H9 (cell line): Measurements from ENCODE around the gene P3H2. TPM values are rescaled to one million over a fixed set of nuclear protein-coding genes. Genes with fewer than 3 reads are reported as not detected.

Source experiments
- DNase-seq: peaks from one replicate; pipeline ENCODE4 v3.0.0-alpha.2; 2017
- H2AFZ ChIP-seq: one replicate; pipeline ENCODE4 v1.6.1; 2013; ENCODE audit warnings: mild to moderate bottlenecking, low read length, control low read depth, moderate library complexity
- H2AK5ac ChIP-seq: 2 replicates; pipeline ENCODE4 v1.6.1; 2013; ENCODE audit warnings: low read length, control low read depth, mixed read lengths; ENCODE audit not compliant: insufficient read length
- H2BK120ac ChIP-seq: one replicate; pipeline ENCODE4 v1.6.1; 2013; ENCODE audit warnings: low read depth, mild to moderate bottlenecking, low read length, control low read depth, inconsistent platforms; ENCODE audit not compliant: poor library complexity, severe bottlenecking
- H2BK12ac ChIP-seq: 2 replicates; pipeline ENCODE4 v1.6.1; 2013; ENCODE audit warnings: low read length, control low read depth, mixed read lengths, low read depth; ENCODE audit not compliant: insufficient read length
- H2BK15ac ChIP-seq: 2 replicates; pipeline ENCODE4 v1.6.1; 2013; ENCODE audit warnings: low read depth, low read length, control low read depth
- H2BK20ac ChIP-seq: one replicate; pipeline ENCODE4 v1.6.1; 2013; ENCODE audit warnings: low read depth, mild to moderate bottlenecking, low read length, control low read depth, inconsistent platforms; ENCODE audit not compliant: poor library complexity, severe bottlenecking
- H2BK5ac ChIP-seq: 2 replicates; pipeline ENCODE4 v1.6.1; 2013; ENCODE audit warnings: low read length, control low read depth, mixed read lengths; ENCODE audit not compliant: insufficient read length
- H3K14ac ChIP-seq: 2 replicates; pipeline ENCODE4 v1.6.1; 2013; ENCODE audit warnings: low read length, control low read depth; ENCODE audit not compliant: insufficient read depth
- H3K18ac ChIP-seq: 2 replicates; pipeline ENCODE4 v1.6.1; 2013; ENCODE audit warnings: low read depth, mild to moderate bottlenecking, mixed read lengths, low read length, control low read depth; ENCODE audit not compliant: insufficient read length
- H3K23ac ChIP-seq: 2 replicates; pipeline ENCODE4 v1.6.1; 2013; ENCODE audit warnings: low read length, control low read depth, mixed read lengths, low read depth; ENCODE audit not compliant: insufficient read length
- H3K23me2 ChIP-seq: 2 replicates; pipeline ENCODE4 v1.6.1; 2013; ENCODE audit warnings: low read depth, mild to moderate bottlenecking, mixed read lengths, low read length, control low read depth; ENCODE audit not compliant: insufficient read length, poor library complexity, severe bottlenecking
- H3K27ac ChIP-seq: 2 replicates; pipeline ENCODE4 v1.5.1; 2013; ENCODE audit warnings: low read length, control low read depth, mixed read lengths, low read depth; ENCODE audit not compliant: insufficient read length
- H3K27me3 ChIP-seq: 2 replicates; pipeline ENCODE4 v1.6.1; 2013; ENCODE audit warnings: low read length, control low read depth, inconsistent platforms; ENCODE audit not compliant: insufficient read depth
- H3K4ac ChIP-seq: 2 replicates; pipeline ENCODE4 v1.6.1; 2013; ENCODE audit warnings: low read depth, mild to moderate bottlenecking, control low read depth, inconsistent platforms, low read length, moderate library complexity
- H3K4me1 ChIP-seq: 2 replicates; pipeline ENCODE4 v1.6.1; 2013; ENCODE audit warnings: low read length, control low read depth, inconsistent platforms; ENCODE audit not compliant: insufficient read depth
- H3K4me2 ChIP-seq: 2 replicates; pipeline ENCODE4 v1.6.1; 2013; ENCODE audit warnings: low read length, control low read depth, mixed read lengths; ENCODE audit not compliant: insufficient read length, insufficient read depth
- H3K56ac ChIP-seq: 2 replicates; pipeline ENCODE4 v1.6.1; 2013; ENCODE audit warnings: low read depth, mild to moderate bottlenecking, mixed read lengths, low read length, control low read depth; ENCODE audit not compliant: insufficient read length
- H3K79me1 ChIP-seq: 2 replicates; pipeline ENCODE4 v1.6.1; 2013; ENCODE audit warnings: low read depth, mild to moderate bottlenecking, moderate library complexity, low read length, control low read depth, inconsistent platforms; ENCODE audit not compliant: insufficient read depth, poor library complexity, severe bottlenecking
- H3K79me2 ChIP-seq: 2 replicates; pipeline ENCODE4 v1.6.1; 2013; ENCODE audit warnings: low read length, control low read depth, inconsistent platforms; ENCODE audit not compliant: insufficient read depth
- H3K9ac ChIP-seq: 2 replicates; pipeline ENCODE4 v1.6.1; 2013; ENCODE audit warnings: low read length, control low read depth, mixed read lengths; ENCODE audit not compliant: insufficient read length; ENCODE audit errors: extremely low read depth
- H3K9me3 ChIP-seq: one replicate; pipeline ENCODE4 v1.6.1; 2013; ENCODE audit warnings: low read depth, low read length, inconsistent platforms; ENCODE audit not compliant: control insufficient read depth
- H3T11ph ChIP-seq: one replicate; pipeline ENCODE4 v1.6.1; 2013; ENCODE audit warnings: mild to moderate bottlenecking, low read length, control low read depth, inconsistent platforms
- H4K20me1 ChIP-seq: one replicate; pipeline ENCODE4 v1.6.1; 2013; ENCODE audit not compliant: control insufficient read depth, insufficient read length, insufficient read depth
- H4K5ac ChIP-seq: 2 replicates; pipeline ENCODE4 v1.6.1; 2013; ENCODE audit warnings: low read depth, mild to moderate bottlenecking, mixed read lengths, low read length, control low read depth; ENCODE audit not compliant: insufficient read length
- H4K8ac ChIP-seq: replicated peaks from 2 replicates; pipeline ENCODE4 v1.6.1; 2013; ENCODE audit warnings: low read length, control low read depth, mixed read lengths, low read depth; ENCODE audit not compliant: insufficient read length
- H4K91ac ChIP-seq: 2 replicates; pipeline ENCODE4 v1.6.1; 2013; ENCODE audit warnings: low read depth, mild to moderate bottlenecking, moderate library complexity, mixed read lengths, low read length, control low read depth; ENCODE audit not compliant: insufficient read length
- H3K27ac Mint-ChIP-seq, 3 experiments: 2 replicates in 2 of 3; 3 replicates in 1 of 3; pipeline ENCODE4 v1.8.0; 2020 to 2021; ENCODE audit warnings: mixed read lengths in 3 of 3, mild to moderate bottlenecking in 1 of 3, moderate library complexity in 1 of 3
- H3K27me3 Mint-ChIP-seq: 2 replicates; pipeline ENCODE4 v1.8.0; 2021; ENCODE audit warnings: low read depth, mild to moderate bottlenecking, moderate library complexity, mixed read lengths
- H3K36me3 Mint-ChIP-seq, 3 experiments: 2 replicates in 2 of 3; 3 replicates in 1 of 3; pipeline ENCODE4 v1.8.0; 2020 to 2021; ENCODE audit warnings: low read depth in 3 of 3, mixed read lengths in 3 of 3; ENCODE audit not compliant: insufficient read depth in 1 of 3
- H3K4me1 Mint-ChIP-seq, 2 experiments: 2 replicates each; pipeline ENCODE4 v1.8.0; 2020; ENCODE audit warnings: mixed read lengths in 2 of 2
- H3K4me3 Mint-ChIP-seq, 2 experiments: 2 replicates in 1 of 2; 3 replicates in 1 of 2; pipeline ENCODE4 v1.8.0; 2020 to 2021; ENCODE audit warnings: mild to moderate bottlenecking in 2 of 2, mixed read lengths in 2 of 2, moderate library complexity in 1 of 2
- H3K9me3 Mint-ChIP-seq, 2 experiments: 2 replicates in 1 of 2; 3 replicates in 1 of 2; pipeline ENCODE4 v1.8.0; 2020; ENCODE audit warnings: mild to moderate bottlenecking in 2 of 2, mixed read lengths in 2 of 2, moderate library complexity in 1 of 2
- WGBS: extraction: QIAGEN DNeasy Blood & Tissue Kit; methylation state at CpG from one replicate; pipeline ENCODE4 v1.1.7; 2013; ENCODE audit warnings: missing lambda C conversion rate, low lambda C conversion rate, mixed read lengths; ENCODE audit not compliant: insufficient read length; ENCODE audit errors: extremely low coverage; 5-methylcytosine and 5-hydroxymethylcytosine counted together
- total RNA-seq: library from RNA; stranded (reverse); gene quantifications from 2 replicates; pipeline ENCODE4 v1.2.1, GENCODE V29; 2021
- TF ChIP-seq, protein P1 (sequence below): fragments of 200-600 bp; sonication (generic); conservative IDR thresholded peaks from 3 replicates; pipeline ENCODE4 v1.8.0; 2021; ENCODE audit warnings: antibody characterized with exemption, mild to moderate bottlenecking

The P3H2 gene
- total RNA-seq, 1 experiment from 2014 or later, result 41.5 TPM

DNA sequence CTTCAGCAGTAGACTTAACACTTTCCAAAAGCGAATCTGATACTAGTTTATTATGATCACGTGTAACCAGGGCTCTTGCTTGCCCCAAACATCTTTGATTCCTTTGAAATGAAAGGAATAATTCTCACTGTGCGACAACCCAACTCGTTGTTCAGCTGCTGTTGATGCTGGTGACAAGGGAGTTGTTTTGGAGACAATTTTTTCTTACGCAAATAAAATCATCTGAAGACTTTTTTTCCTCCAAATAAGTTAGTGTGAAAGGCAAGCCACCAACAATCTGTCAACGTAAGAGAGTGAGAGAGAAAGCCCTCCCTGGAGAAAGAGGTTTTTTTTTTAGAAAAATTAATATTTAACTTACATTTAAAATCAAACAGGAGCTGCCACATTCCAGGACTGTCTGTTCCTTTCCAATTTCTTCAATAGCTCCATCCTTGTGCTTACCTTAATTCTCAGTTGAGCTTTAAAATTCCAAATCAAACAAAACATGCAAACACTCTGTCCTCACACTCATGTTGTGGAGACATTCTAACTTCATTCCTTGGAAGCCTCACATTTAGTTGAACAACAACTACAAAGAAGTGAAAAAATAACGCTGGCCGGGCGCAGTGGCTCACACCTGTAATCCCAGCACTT lies 4.9 kb upstream of the P3H2 start:
- Histone ChIP-seq H3K9me3 (no peaks in the 10 kb centered on the region), H2BK15ac (no peak overlapping the region), H4K5ac (no peak overlapping the region), H2BK120ac (no peak overlapping the region), H4K20me1 (no peaks in the 10 kb centered on the region), H3K56ac (no peak overlapping the region), H3K4me1 (no peaks in the 10 kb centered on the region), H3K27me3 (no peaks in the 10 kb centered on the region), H3T11ph (no peak overlapping the region), H3K23ac (no peak overlapping the region), H2AFZ (no peak overlapping the region), H2AK5ac (no peak overlapping the region), H4K91ac (no peak overlapping the region), H3K9ac (no peak overlapping the region), H2BK20ac (no peak overlapping the region), H2BK12ac (no peak overlapping the region), H3K18ac (no peak overlapping the region), H3K14ac (no peak overlapping the region), H3K4me2 (no peak overlapping the region), H3K27ac (no peak overlapping the region), H3K79me1 (no peaks in the 10 kb centered on the region), H2BK5ac (no peak overlapping the region), H4K8ac (no peak overlapping the region), H3K4ac (no peak overlapping the region), H3K79me2 (no peaks in the 10 kb centered on the region), H3K23me2 (no peaks in the 10 kb centered on the region)
- Mint-ChIP-seq H3K9me3 (no peaks in the 10 kb centered on the region), H3K27me3 (peaks cover 7% of the 10 kb centered on the region), H3K4me3 (no peak overlapping the region), H3K27ac (no peak overlapping the region), H3K36me3 (no peaks in the 10 kb centered on the region), H3K4me1 (peaks cover 14 to 23% of the 10 kb centered on the region in 2 experiments)
- no peak for DNase-seq
- TF ChIP-seq, protein P1, sequence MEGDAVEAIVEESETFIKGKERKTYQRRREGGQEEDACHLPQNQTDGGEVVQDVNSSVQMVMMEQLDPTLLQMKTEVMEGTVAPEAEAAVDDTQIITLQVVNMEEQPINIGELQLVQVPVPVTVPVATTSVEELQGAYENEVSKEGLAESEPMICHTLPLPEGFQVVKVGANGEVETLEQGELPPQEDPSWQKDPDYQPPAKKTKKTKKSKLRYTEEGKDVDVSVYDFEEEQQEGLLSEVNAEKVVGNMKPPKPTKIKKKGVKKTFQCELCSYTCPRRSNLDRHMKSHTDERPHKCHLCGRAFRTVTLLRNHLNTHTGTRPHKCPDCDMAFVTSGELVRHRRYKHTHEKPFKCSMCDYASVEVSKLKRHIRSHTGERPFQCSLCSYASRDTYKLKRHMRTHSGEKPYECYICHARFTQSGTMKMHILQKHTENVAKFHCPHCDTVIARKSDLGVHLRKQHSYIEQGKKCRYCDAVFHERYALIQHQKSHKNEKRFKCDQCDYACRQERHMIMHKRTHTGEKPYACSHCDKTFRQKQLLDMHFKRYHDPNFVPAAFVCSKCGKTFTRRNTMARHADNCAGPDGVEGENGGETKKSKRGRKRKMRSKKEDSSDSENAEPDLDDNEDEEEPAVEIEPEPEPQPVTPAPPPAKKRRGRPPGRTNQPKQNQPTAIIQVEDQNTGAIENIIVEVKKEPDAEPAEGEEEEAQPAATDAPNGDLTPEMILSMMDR, result no peak
- WGBS, result no CpG with 5 or more reads among the region's 9 CpGs
